HepG2 (cell line): ENCODE data around the gene RUSC1. TPM values are rescaled to one million over a fixed set of nuclear protein-coding genes. Genes with fewer than 3 reads are reported as not detected.

Experiments used
- BRCA1 ChIP-seq: sonication (generic); formaldehyde crosslinking; IDR thresholded peaks from 2 replicates; pipeline ENCODE4 v1.4.0; 2020; ENCODE audit warnings: missing genetic modification reagents
- FOXM1 ChIP-seq: sonication (generic); formaldehyde crosslinking; IDR thresholded peaks from 2 replicates; pipeline ENCODE4 v1.5.0; 2020; ENCODE audit warnings: missing genetic modification reagents
- HNRNPLL ChIP-seq: fragments of 200-400 bp; formaldehyde crosslinking; IDR thresholded peaks from 2 replicates; pipeline ENCODE4 v1.6.1; 2017; ENCODE audit warnings: mild to moderate bottlenecking, low read depth, low read length; ENCODE audit not compliant: poor library complexity, severe bottlenecking
- IRF2 ChIP-seq: IDR thresholded peaks from 2 replicates; pipeline ENCODE4 v1.6.1; 2018; ENCODE audit warnings: missing genetic modification reagents, missing compliant biosample characterization
- KAT2B ChIP-seq: fragments of 150-350 bp; IDR thresholded peaks from 2 replicates; pipeline ENCODE4 v1.6.1; 2014; ENCODE audit warnings: low read depth, low read length, borderline replicate concordance
- KDM1A ChIP-seq: IDR thresholded peaks from 2 replicates; pipeline ENCODE4 v1.6.1; 2016; ENCODE audit warnings: missing compliant biosample characterization
- MLLT10 ChIP-seq: sonication (generic); formaldehyde crosslinking; IDR thresholded peaks from 2 replicates; pipeline ENCODE4 v1.4.0; 2020; ENCODE audit warnings: missing genetic modification reagents
- NONO ChIP-seq, 2 experiments: fragments of 450-650 bp in 1 of 2; sonication (generic) in 1 of 2; formaldehyde crosslinking in 1 of 2; IDR thresholded peaks in 1 of 2; conservative IDR thresholded peaks in 1 of 2; 2 replicates each; pipeline versions ENCODE4 v1.6.1 to v1.8.0; 2017 to 2022; ENCODE audit warnings: mild to moderate bottlenecking in 1 of 2, missing genetic modification reagents in 1 of 2, moderate library complexity in 1 of 2
- PAWR ChIP-seq: sonication (generic); formaldehyde crosslinking; IDR thresholded peaks from 2 replicates; pipeline ENCODE4 v1.4.0; 2020; ENCODE audit warnings: missing genetic modification reagents, mild to moderate bottlenecking, borderline replicate concordance
- REXO4 ChIP-seq: sonication (generic); formaldehyde crosslinking; IDR thresholded peaks from 2 replicates; pipeline ENCODE4 v1.8.0; 2022; ENCODE audit warnings: missing genetic modification reagents, mild to moderate bottlenecking, borderline replicate concordance
- RXRA ChIP-seq: sonication (generic); formaldehyde crosslinking; IDR thresholded peaks from 2 replicates; pipeline ENCODE4 v1.5.1; 2020; ENCODE audit warnings: missing genetic modification reagents
- TBX2 ChIP-seq: sonication (generic); formaldehyde crosslinking; IDR thresholded peaks from 2 replicates; pipeline ENCODE4 v1.5.0; 2020; ENCODE audit warnings: missing genetic modification reagents, mild to moderate bottlenecking, borderline replicate concordance
- THAP11 ChIP-seq: IDR thresholded peaks from 2 replicates; pipeline ENCODE4 v1.6.1; 2016; ENCODE audit warnings: missing biosample characterization, missing genetic modification reagents
- ZBTB20 ChIP-seq: sonication (generic); formaldehyde crosslinking; IDR thresholded peaks from 2 replicates; pipeline ENCODE4 v1.8.1; 2023; ENCODE audit warnings: missing genetic modification reagents, low read depth, mild to moderate bottlenecking, borderline replicate concordance
- ZFP82 ChIP-seq: sonication (generic); formaldehyde crosslinking; IDR thresholded peaks from 2 replicates; pipeline ENCODE4 v1.5.1; 2020; ENCODE audit warnings: mild to moderate bottlenecking, missing genetic modification reagents, borderline replicate concordance
- ZNF3 ChIP-seq: IDR thresholded peaks from 2 replicates; pipeline ENCODE4 v1.7.0; 2017; ENCODE audit warnings: inconsistent platforms
- ZNF451 ChIP-seq: sonication (generic); formaldehyde crosslinking; IDR thresholded peaks from 2 replicates; pipeline ENCODE4 v1.5.0; 2020; ENCODE audit warnings: mild to moderate bottlenecking, missing genetic modification reagents
- ZNF569 ChIP-seq: sonication (generic); formaldehyde crosslinking; IDR thresholded peaks from 2 replicates; pipeline ENCODE4 v1.5.0; 2020; ENCODE audit warnings: mild to moderate bottlenecking, missing genetic modification reagents, moderate library complexity, borderline replicate concordance
- ZNF674 ChIP-seq: sonication (generic); formaldehyde crosslinking; IDR thresholded peaks from 2 replicates; pipeline ENCODE4 v1.5.0; 2020; ENCODE audit warnings: low read depth, mild to moderate bottlenecking, missing genetic modification reagents
- ZNF768 ChIP-seq: sonication (generic); formaldehyde crosslinking; IDR thresholded peaks from 2 replicates; pipeline ENCODE4 v1.4.0; 2020; ENCODE audit warnings: missing genetic modification reagents
- polyA plus RNA-seq, 8 experiments: library from polyadenylated mRNA; depleted of rRNA in 3 of 8; stranded (reverse) in 7 of 8; unstranded in 1 of 8; fragments of >200 nt; fragmentation: Illumina TruSeq in 4 of 8; extraction: Trizol in 4 of 8; gene quantifications; 2 replicates each; pipeline versions ENCODE4 v1.2.1 to v1.2.3, GENCODE V29; 2011 to 2016; ENCODE audit warnings: low read depth in 4 of 8, missing spikeins in 1 of 8, mixed read lengths in 1 of 8; ENCODE audit not compliant: insufficient read depth in 1 of 8
- total RNA-seq, 5 experiments: library from RNA; depleted of rRNA; stranded (reverse); fragments of >200 nt; fragmentation: Illumina TruSeq; extraction: Trizol; gene quantifications; 2 replicates each; pipeline ENCODE4 v1.2.3, GENCODE V29; 2016; ENCODE audit warnings: low read depth in 1 of 5
- TF ChIP-seq, protein P1 (sequence below): fragments of 450-650 bp; IDR thresholded peaks from 2 replicates; pipeline ENCODE4 v1.6.1; 2016
- TF ChIP-seq, protein P2 (sequence below): sonication (generic); formaldehyde crosslinking; IDR thresholded peaks from 2 replicates; pipeline ENCODE4 v1.9.0; 2022; ENCODE audit warnings: missing genetic modification reagents, mild to moderate bottlenecking, borderline replicate concordance
- TF ChIP-seq, protein P3 (sequence below): sonication (generic); formaldehyde crosslinking; IDR thresholded peaks from 2 replicates; pipeline ENCODE4 v1.5.1; 2020; ENCODE audit warnings: mild to moderate bottlenecking, missing genetic modification reagents, moderate library complexity
- TF ChIP-seq, protein P4 (sequence below): sonication (generic); formaldehyde crosslinking; IDR thresholded peaks from 2 replicates; pipeline ENCODE4 v1.8.0; 2022; ENCODE audit warnings: mild to moderate bottlenecking, missing genetic modification reagents, borderline replicate concordance

Gene RUSC1
- total and polyA plus RNA-seq, 2 of the 13 experiments (the other 11 are each of a cell fraction or from before 2014, with no cell fraction given), result 18.7 to 20.4 TPM

DNA sequence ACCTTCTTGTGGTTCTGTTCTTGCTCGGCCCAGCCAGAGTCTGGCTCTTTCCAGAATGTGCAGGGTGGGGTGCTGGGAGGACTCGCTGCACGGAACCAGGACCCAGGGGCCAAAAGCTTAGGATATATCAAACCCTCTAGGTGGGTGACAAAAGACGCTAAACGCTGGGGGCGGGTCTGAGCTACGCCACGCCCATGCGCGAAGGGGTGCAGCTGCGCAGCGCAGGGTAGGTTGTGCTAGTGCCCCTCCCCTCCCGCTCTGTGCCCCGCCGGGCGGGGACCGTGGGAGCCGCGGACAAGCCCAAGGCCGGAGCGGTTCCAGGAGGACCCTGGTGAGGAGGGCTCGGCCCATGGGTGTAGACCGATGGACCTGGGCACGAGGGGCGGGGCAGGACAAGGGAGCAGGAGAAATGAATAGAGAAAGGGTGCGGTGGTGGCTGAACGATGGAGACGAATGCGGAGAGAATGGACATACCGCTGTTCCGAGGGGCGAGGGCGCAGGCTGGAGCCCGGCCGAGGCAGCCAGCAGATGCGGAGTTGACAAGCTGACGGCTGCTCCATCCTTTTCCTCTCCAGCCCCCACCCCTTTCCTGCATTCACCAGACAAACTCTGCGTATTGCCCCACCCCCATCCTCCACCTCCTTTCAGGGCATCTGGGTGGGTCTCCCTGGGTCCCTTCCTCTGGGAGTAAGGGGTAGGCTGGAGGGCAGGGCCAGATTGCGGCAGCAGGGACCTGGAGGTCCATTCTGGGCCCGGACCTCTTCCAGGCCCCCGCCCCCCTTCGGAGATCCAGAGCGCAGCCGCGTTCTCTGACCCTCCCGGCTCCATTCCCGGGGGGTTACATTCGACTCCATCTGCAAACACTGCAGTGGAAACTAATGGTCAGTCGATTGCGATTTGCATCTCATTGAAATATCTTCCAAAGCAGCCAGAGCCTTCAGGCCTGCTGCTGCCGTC is at the start of gene RUSC1 (continued):
- TF ChIP-seq ZBTB20 (CRISPR knock-in tag) (no peak), HNRNPLL (no peak), PAWR (CRISPR knock-in tag) (no peak), BRCA1 (CRISPR knock-in tag) (no peak), ZNF569 (CRISPR knock-in tag) (no peak), MLLT10 (CRISPR knock-in tag) (no peak), FOXM1 (CRISPR knock-in tag) (no peak), KAT2B (no peak), NONO (IDR thresholded peaks at IDR 0.05) (no peak), NONO (CRISPR knock-in tag; conservative IDR thresholded peaks at IDR 0.05) (peak; percentile 48; the same call in 1 of the 2 replicates), KDM1A (CRISPR knock-in tag) (no peak), THAP11 (CRISPR knock-in tag) (no peak), RXRA (CRISPR knock-in tag) (no peak), ZNF451 (CRISPR knock-in tag) (no peak), ZNF768 (CRISPR knock-in tag) (0 out of 2 replicates have a peak, but pooled peaks have one; percentile 16), ZNF3 (CRISPR knock-in tag) (no peak), IRF2 (no peak), ZNF674 (CRISPR knock-in tag) (no peak), ZFP82 (CRISPR knock-in tag) (no peak), TBX2 (CRISPR knock-in tag) (no peak), REXO4 (CRISPR knock-in tag) (no peak)
- TF ChIP-seq, protein P1, sequence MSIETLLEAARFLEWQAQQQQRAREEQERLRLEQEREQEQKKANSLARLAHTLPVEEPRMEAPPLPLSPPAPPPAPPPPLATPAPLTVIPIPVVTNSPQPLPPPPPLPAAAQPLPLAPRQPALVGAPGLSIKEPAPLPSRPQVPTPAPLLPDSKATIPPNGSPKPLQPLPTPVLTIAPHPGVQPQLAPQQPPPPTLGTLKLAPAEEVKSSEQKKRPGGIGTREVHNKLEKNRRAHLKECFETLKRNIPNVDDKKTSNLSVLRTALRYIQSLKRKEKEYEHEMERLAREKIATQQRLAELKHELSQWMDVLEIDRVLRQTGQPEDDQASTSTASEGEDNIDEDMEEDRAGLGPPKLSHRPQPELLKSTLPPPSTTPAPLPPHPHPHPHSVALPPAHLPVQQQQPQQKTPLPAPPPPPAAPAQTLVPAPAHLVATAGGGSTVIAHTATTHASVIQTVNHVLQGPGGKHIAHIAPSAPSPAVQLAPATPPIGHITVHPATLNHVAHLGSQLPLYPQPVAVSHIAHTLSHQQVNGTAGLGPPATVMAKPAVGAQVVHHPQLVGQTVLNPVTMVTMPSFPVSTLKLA, result no peak
- TF ChIP-seq, protein P2, sequence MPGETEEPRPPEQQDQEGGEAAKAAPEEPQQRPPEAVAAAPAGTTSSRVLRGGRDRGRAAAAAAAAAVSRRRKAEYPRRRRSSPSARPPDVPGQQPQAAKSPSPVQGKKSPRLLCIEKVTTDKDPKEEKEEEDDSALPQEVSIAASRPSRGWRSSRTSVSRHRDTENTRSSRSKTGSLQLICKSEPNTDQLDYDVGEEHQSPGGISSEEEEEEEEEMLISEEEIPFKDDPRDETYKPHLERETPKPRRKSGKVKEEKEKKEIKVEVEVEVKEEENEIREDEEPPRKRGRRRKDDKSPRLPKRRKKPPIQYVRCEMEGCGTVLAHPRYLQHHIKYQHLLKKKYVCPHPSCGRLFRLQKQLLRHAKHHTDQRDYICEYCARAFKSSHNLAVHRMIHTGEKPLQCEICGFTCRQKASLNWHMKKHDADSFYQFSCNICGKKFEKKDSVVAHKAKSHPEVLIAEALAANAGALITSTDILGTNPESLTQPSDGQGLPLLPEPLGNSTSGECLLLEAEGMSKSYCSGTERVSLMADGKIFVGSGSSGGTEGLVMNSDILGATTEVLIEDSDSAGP (CRISPR knock-in tag), result peak; percentile 37; the same call in 1 of the 2 replicates
- TF ChIP-seq, protein P3, sequence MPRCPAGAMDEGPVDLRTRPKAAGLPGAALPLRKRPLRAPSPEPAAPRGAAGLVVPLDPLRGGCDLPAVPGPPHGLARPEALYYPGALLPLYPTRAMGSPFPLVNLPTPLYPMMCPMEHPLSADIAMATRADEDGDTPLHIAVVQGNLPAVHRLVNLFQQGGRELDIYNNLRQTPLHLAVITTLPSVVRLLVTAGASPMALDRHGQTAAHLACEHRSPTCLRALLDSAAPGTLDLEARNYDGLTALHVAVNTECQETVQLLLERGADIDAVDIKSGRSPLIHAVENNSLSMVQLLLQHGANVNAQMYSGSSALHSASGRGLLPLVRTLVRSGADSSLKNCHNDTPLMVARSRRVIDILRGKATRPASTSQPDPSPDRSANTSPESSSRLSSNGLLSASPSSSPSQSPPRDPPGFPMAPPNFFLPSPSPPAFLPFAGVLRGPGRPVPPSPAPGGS, result no peak
- TF ChIP-seq, protein P4, sequence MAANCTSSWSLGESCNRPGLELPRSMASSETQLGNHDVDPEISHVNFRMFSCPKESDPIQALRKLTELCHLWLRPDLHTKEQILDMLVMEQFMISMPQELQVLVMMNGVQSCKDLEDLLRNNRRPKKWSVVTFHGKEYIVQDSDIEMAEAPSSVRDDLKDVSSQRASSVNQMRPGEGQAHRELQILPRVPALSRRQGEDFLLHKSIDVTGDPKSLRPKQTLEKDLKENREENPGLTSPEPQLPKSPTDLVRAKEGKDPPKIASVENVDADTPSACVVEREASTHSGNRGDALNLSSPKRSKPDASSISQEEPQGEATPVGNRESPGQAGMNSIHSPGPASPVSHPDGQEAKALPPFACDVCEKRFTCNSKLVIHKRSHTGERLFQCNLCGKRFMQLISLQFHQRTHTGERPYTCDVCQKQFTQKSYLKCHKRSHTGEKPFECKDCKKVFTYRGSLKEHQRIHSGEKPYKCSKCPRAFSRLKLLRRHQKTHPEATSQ (CRISPR knock-in tag), result peak; percentile 76; the same call in 1 of the 2 replicates
